Body of pancreas (tissue), 4 donors: ENCODE measurements around the gene ZEB2. TPM values are rescaled to one million over a fixed set of nuclear protein-coding genes. Genes with fewer than 3 reads are reported as not detected.

ENCODE experiments used
- ATAC-seq: fragments of 150-250 bp; one replicate; pipeline ENCODE4 v1.9.1; 2016
- DNase-seq, 4 donors: peaks; one replicate each; pipeline ENCODE4 v3.0.0-alpha.2; 2019
- H3K27ac ChIP-seq, 4 donors: fragments of 200-600 bp; sonication (generic); 1 replicate in 3 of 4; 2 replicates in 1 of 4; pipeline versions ENCODE4 v1.5.1 to v1.6.1; 2016 to 2019; ENCODE audit warnings: mild to moderate bottlenecking in 1 of 4, mixed read lengths in 1 of 4, moderate library complexity in 1 of 4
- H3K27me3 ChIP-seq, 2 donors: fragments of 200-600 bp; sonication (generic); one replicate each; pipeline ENCODE4 v1.6.0; 2016; ENCODE audit warnings: mild to moderate bottlenecking in 1 of 2
- H3K36me3 ChIP-seq, 2 donors: fragments of 200-600 bp; sonication (generic); replicated peaks in 1 of 2; 2 replicates each; pipeline ENCODE4 v1.5.1; 2016; ENCODE audit warnings: low read depth in 2 of 2; ENCODE audit not compliant: insufficient read depth in 1 of 2
- H3K4me1 ChIP-seq: fragments of 200-600 bp; sonication (generic); one replicate; pipeline ENCODE4 v1.6.0; 2016
- H3K4me3 ChIP-seq, 2 donors: fragments of 200-600 bp; sonication (generic); 1 replicate in 1 of 2; 2 replicates in 1 of 2; pipeline ENCODE4 v1.5.1; 2016 to 2019
- H3K9me3 ChIP-seq, 3 donors: fragments of 200-600 bp; sonication (generic); 1 replicate in 2 of 3; 2 replicates in 1 of 3; pipeline ENCODE4 v1.5.1; 2016
- POLR2A ChIP-seq, 3 donors: fragments of 450-650 bp; IDR thresholded peaks; one replicate each; pipeline ENCODE4 v1.6.1; 2016; ENCODE audit warnings: antibody characterized with exemption in 3 of 3, mild to moderate bottlenecking in 2 of 3
- WGBS, 2 donors: methylation state at CpG; one replicate each; pipeline ENCODE4 v1.1.5; 2017; 5-methylcytosine and 5-hydroxymethylcytosine counted together
- intact Hi-C: fragments of 100-400 bp; cut with DNase I; formaldehyde crosslinking; loops from one replicate; pipeline ENCODE4 v1.15.1; 2023
- total RNA-seq, 2 donors: library from RNA; depleted of rRNA; stranded (reverse); fragments of >200 nt; gene quantifications; one replicate each; pipeline ENCODE4 v1.1.0, GENCODE V29; 2016
- TF ChIP-seq, protein P1 (sequence below), 7 experiments: fragments of 450-650 bp in 4 of 7; fragments of 200-600 bp in 3 of 7; sonication (generic) in 3 of 7; IDR thresholded peaks; one replicate each; pipeline ENCODE4 v1.5.1; 2016 to 2019; ENCODE audit warnings: antibody characterized with exemption in 7 of 7

ZEB2 gene
- total RNA-seq, 2 donors from 2014 or later = 18.5 to 24.6 TPM

DNA sequence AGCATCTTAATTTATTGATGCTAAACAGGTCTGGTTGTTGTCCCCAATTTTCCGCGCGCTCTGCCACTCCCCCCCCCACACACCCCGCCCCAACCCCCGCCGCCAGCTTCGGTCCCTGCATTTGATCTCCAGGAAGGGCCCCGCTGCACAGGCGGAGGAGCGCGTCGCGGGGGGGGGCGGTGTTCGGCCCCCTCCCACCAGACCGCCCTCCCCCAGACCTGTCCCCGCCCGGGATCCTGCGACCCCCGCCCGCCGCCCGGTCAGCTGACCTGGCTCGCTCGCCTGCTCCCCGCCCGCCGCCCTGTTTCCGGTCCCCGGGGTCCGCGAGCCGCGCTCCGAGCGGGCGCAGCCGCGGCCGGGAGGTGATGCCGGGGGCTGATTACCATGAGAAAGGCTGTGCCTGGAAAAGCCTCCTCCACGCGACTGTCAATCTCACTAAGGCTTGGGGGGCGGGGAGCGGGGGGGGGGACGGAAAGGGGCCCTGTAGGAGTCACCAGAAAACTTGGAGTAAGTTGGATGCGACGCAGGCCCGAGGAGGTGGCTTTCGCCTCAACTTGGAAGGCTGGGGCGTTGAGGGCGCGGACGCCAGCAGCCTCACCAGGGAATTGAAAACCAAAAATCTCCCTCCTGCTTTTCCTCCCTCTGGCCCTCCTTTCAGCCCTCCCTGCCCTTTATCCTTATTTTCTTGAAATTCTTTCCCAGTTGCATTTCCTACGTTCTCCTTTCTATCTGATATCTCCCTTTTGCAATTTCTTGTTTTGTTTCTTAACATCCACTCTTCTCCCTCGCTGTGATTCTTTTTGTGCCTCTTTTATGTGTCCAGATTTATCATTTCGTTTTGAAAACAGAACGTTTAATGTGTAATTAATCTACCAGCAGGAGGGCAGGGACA lies 4.4 kb upstream of the ZEB2 start:
- H3K36me3 ChIP-seq = no peaks in the 10 kb centered on the region
- no peaks in the 10 kb centered on the region for H3K9me3 ChIP-seq
- WGBS, 2 donors = 14 to 41% methylated on average over 15 to 48 of the region's 58 CpGs
- H3K27ac ChIP-seq = peak overlapping the region in 3 of 4 donors; percentile 34 to 73 (median 39)
- peaks cover 13% of the 10 kb centered on the region for H3K4me1 ChIP-seq
- intact Hi-C loops = no loop called here
- ATAC-seq = no peak
- peaks cover 0 to 17% of the 10 kb centered on the region in 2 donors for H3K27me3 ChIP-seq
- H3K4me3 ChIP-seq = no peak overlapping the region
- TF ChIP-seq, protein P1, sequence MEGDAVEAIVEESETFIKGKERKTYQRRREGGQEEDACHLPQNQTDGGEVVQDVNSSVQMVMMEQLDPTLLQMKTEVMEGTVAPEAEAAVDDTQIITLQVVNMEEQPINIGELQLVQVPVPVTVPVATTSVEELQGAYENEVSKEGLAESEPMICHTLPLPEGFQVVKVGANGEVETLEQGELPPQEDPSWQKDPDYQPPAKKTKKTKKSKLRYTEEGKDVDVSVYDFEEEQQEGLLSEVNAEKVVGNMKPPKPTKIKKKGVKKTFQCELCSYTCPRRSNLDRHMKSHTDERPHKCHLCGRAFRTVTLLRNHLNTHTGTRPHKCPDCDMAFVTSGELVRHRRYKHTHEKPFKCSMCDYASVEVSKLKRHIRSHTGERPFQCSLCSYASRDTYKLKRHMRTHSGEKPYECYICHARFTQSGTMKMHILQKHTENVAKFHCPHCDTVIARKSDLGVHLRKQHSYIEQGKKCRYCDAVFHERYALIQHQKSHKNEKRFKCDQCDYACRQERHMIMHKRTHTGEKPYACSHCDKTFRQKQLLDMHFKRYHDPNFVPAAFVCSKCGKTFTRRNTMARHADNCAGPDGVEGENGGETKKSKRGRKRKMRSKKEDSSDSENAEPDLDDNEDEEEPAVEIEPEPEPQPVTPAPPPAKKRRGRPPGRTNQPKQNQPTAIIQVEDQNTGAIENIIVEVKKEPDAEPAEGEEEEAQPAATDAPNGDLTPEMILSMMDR (IDR thresholded peaks at IDR 0.05) = no peak
- TF ChIP-seq POLR2A (IDR thresholded peaks at IDR 0.05) = peak in 1 of 3 donors; percentile 15
- DNase-seq = peak in 2 of 4 donors; percentile 22 to 30

DNA sequence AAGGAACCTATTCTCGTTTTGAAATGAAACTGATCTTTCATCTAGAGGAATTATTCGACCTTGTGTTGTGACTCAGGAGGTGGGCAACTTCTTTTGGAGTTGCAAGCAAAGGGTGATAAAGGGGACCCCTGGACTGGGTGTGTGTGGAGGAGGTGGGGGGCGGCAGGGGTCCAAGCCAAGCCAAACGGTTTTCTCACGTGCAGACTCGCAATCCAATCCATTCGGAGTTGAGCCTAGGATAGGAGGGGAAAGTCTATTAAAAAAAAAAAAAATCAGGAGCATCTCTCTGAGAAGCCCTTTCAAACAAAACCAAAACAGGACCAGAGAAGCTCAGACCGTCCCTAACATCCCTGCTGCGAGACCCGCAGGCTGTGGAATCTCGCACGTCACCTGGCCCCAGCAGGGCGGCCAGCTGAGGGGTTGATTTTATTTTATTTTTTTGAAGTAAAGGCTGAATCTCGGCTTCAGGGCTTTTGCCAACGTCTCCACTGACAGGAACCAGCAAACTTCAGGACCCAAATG lies 3.7 kb upstream of the ZEB2 start:
- Histone ChIP-seq H3K36me3 (no peaks in the 10 kb centered on the region), H3K27me3 (peaks cover 0 to 17% of the 10 kb centered on the region in 2 donors), H3K4me3 (no peak overlapping the region), H3K27ac (peak overlapping the region in 3 of 4 donors; percentile 34 to 73 (median 39)), H3K9me3 (no peaks in the 10 kb centered on the region), H3K4me1 (peaks cover 13% of the 10 kb centered on the region)
- DNase-seq (no peak), ATAC-seq (no peak)
- WGBS, 2 donors = 4 to 5% methylated on average over 13 to 15 of the region's 15 CpGs
- TF ChIP-seq, protein P1 (IDR thresholded peaks at IDR 0.05) = no peak
- TF ChIP-seq POLR2A (IDR thresholded peaks at IDR 0.05) = no peak
- intact Hi-C loops = no loop called here

DNA sequence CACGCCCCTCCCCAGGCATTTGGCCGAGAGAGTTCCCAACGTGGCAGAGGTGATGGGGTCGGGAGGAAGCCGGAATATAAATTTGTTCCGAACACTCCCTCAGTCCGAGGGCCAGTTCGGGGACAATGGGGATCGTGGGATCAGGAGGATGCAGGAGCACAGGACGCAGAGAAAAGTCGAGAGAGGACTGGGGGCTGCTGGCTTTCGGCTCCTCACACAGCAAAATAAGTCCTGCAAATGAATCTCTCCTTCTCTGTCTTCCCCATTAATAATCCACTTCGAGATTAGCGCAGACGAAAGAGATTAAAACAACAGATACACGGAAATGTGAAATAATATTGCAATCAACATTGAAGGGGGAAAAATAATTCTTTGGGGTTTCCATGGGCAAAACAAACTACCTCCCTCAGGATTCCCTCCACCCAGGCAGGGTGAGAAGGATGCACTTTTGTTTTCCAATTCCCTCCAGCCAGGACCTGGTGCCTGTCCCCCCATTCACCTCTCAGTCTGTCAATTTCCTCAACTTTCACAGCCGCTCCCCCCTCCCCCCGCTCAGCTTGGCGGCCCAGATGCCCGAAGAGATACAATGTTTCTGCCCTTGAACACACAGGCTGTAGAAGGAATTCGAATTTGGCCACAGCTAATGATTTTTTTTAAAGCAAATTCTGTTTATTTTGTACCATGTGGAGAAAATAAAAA lies 3.1 kb upstream of the ZEB2 start:
- peak in 1 of 4 donors; percentile 23 for DNase-seq
- intact Hi-C loops = no loop called here
- H3K27me3 ChIP-seq = peaks cover 0 to 17% of the 10 kb centered on the region in 2 donors
- H3K4me1 ChIP-seq = peaks cover 15% of the 10 kb centered on the region
- no peak overlapping the region for H3K4me3 ChIP-seq
- WGBS, 2 donors = 7 to 10% methylated on average over 21 of the region's 21 CpGs
- TF ChIP-seq POLR2A (IDR thresholded peaks at IDR 0.05) = no peak
- TF ChIP-seq, protein P1 (IDR thresholded peaks at IDR 0.05) = no peak
- no peak for ATAC-seq
- peak overlapping the region in 3 of 4 donors; percentile 28 to 73 (median 35) for H3K27ac ChIP-seq
- no peaks in the 10 kb centered on the region for H3K9me3 ChIP-seq
- no peaks in the 10 kb centered on the region for H3K36me3 ChIP-seq

DNA sequence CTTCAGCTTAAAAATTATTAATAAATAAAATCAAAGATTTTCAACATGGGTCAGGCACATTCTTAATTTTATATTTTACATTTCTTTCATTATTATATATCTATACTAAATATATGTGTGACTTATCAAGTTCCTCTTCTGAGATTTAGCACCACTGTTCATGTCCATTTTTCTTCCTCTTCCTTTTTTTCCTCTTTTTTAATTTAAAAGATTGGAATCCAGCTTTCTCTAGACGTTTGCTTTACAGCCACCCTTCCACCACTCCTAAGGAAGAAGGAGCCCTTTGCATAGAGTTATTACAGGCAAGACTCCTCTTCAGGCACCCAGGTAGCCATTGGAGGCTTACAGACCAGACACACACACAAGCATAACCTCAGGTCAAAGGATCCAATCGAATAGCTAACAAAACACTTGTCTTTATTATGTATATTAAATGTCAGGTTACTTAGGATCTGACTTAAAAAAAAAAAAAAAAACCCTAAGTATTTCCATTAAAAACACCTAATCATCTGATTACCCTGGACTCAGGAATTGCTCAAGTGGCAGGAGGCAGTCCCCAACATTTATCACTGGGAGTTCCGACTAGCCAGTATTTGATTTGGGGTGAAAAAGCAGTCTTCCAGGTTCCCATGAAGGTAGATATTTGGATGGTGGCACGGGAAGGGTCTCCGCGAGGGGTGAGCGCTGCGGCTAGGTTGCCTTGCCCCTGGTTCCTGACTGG lies 2.4 kb upstream of the ZEB2 start:
- no peak for TF ChIP-seq POLR2A (IDR thresholded peaks at IDR 0.05)
- TF ChIP-seq, protein P1 (IDR thresholded peaks at IDR 0.05) = no peak

More for the DNA sequence above, 2.4 kb upstream of the ZEB2 start:
- Histone ChIP-seq H3K27ac (peak overlapping the region in 2 of 4 donors; percentile 35 to 73), H3K4me1 (peaks cover 21% of the 10 kb centered on the region), H3K4me3 (no peak overlapping the region), H3K27me3 (peaks cover 0 to 17% of the 10 kb centered on the region in 2 donors), H3K36me3 (no peaks in the 10 kb centered on the region), H3K9me3 (no peaks in the 10 kb centered on the region)
- no peak for ATAC-seq
- intact Hi-C loops = no loop called here
- DNase-seq = no peak
- WGBS, 2 donors = 7 to 13% methylated on average over 8 of the region's 8 CpGs
